RKO (cell line): Measurements from ENCODE around the gene SEPTIN2.
"Not testable (repeated sequence)": the region's sequence is repeated elsewhere in the genome, so short reads cannot be mapped to it uniquely, and the experiment has no call there.

Experiments used
- DNase-seq: peaks from one replicate; pipeline ENCODE4 v3.0.0-alpha.2; 2016; ENCODE audit warnings: low spot score

The SEPTIN2 gene

DNA sequence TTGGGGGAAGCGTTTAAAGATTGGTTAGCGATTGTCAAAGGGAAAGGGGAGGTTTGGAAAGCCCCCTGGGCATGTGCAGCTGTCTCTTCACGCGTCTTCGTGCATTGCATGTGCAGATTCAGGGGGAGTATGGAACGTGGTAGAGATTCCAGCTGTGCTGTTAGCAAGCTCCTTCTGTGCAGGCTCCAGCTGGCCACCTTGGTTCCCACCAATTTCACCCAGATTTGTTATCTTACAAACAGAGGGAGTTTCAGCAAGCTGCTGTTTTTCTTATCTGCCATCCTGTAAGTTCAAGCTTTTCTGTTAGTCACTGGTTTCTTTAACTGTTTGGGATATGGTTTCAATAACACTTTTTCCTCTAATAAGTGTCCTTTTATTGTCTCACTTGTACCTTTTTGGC lies 70.8 kb downstream of the SEPTIN2 start:
- no peak for DNase-seq

DNA sequence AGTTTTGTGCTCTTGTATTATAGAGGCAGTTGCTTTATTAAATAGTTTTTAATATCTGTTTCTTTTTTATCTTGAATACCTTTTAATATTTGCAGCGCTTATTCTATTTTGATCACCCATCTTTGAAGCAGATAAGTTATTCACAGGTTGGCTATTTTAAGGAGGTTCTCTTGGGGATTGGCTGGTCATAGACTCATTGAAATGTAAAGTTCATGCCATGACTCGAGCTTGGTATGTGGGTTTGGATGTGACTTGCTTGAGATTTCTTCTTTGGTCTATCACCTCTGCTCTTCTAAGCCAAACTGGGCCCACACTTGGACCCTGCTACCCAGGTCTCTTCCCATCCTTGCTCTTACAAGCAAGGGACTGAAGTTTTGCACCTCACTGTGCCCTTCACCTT lies 74.0 kb downstream of the SEPTIN2 start:
- DNase-seq: no peak

DNA sequence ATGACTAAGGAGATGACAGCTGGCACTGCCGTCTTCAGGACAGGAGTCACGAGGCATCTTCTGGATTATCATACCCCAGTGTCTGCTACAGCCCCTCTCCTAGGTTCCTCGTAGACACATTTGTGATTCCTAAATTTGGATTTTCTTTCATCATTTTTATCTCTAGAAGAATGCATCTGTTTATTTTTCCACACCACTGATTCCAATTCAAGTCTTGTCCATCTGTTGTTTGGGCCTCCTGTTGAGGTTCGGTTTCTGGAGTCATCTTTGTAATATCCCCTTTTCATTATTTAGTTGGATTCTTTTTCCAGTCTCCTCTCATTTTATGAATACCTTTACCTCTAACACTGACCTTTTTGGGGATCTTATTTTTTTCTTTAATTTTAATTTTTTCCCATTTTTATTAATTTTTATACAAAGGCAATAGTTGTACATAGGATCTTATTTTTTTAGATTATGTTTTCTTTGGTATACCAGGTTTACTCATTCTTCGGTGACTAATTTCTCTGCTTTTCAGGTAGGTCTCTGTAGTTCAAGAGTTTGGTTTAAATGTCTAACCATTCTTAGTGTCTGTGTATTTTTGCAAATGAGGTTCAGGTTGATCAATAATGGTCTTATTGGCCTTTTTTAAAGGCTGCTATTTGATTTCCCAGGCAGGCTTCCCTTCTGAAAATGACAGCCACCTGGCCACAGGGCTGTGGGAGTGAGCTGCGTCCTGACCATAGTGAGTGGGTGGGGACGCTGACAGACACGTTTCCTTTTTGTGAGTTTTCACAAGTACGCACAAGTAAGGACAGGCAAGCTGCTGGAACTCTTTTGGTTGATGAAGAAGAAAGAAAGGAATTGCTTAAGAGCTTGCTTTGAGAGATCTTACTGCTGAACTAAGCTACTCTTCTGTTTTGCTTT lies 74.8 kb downstream of the SEPTIN2 start:
- no peak for DNase-seq

DNA sequence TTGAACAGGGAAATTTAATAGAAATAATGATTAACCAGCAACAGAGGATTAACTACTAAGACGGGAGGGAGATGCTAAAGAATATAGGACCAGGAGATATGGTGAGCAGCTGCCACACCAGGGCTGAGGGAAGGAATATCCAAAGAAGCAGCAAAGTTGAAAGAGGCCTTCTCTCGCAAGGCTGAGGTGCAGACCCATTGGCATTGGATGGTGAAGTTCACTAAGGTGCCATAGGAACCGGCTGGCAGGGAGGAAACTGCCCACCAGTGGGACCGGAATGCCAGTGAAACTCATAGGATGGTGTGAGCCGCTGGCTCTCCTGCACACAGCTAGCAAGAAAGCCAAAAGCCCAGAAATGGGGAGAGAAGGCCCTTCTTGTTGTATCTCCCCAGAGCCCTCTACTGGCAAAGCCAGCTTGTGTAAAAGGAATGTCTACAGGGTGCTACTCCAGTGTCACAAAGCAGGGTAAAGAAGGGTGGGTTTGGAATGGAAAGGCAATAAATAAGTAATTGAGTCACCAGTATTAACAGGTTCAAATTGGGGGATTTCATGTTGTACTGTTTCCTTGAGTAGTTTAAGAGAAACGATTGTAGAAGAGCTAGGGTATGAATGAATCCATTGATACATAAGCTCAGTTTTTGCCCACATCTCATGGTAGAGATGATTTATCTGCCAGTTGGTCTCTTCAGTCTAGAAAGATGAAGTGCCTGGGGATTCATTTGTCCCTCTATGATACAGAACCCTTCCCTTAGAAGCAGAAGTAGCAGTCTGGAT lies 76.4 kb downstream of the SEPTIN2 start:
- peak; percentile 8 for DNase-seq

DNA sequence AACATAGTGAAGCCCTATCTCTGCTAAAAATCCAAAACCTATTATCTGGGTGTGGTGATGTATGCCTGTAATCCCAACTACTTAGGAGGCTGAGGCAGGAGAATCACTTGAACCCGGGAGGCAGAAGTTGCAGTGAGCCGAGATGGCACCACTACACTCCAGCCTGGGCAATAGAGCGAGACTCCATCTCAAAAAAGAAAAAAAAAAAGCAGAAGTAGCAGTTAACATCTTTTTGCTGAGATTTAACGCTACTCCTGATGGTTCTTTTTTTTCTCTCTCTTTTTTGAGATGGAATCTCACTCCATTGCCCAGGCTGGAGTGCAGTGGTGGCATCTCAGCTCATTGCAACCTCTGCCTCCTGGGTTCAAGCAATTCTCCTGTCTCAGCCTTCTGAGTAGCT lies 77.0 kb downstream of the SEPTIN2 start:
- DNase-seq: not testable (repeated sequence)

DNA sequence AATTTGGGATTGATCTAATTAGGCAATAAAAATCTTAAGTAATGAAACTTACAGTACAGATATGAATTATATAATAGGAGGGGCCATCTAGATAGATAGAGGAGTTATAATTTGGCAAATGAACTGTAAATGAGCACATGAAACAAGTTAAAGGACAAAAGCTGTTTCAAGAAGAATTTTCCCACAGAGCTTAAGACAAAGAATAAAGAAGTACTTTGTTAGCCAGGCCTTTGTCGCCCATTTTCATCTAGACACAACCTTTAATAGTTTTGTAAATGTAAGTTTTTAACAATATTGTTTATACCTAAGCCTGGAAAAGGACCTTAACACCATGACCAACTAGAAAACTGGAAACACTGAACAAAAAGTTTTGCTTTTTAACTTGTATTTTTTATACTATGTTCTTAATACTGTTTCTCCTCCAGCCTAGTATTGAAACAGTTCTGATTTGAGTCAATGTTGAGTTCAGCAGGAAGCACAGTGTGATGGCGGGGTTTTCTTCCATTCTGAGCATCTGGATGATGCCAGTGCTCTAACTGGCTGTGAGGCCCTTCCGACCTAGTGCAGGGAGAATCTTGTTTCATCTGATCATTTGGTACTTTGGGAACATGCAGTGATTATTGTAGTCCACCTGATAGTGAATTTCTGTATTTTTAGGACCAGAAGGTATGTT lies 77.9 kb downstream of the SEPTIN2 start:
- no peak for DNase-seq

DNA sequence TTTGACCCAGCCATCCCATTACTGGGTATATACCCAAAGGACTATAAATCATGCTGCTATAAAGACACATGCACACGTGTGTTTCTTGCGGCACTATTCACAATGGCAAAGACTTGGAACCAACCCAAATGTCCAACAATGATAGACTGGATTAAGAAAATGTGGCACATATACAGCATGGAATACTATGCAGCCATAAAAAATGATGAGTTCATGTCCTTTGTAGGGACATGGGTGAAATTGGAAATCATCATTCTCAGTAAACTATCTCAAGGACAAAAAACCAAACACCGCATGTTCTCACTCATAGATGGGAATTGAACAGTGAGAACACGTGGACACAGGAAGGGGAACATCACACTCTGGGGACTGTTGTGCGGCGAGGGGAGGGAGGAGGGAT lies 81.1 kb downstream of the SEPTIN2 start:
- not testable (repeated sequence) for DNase-seq

DNA sequence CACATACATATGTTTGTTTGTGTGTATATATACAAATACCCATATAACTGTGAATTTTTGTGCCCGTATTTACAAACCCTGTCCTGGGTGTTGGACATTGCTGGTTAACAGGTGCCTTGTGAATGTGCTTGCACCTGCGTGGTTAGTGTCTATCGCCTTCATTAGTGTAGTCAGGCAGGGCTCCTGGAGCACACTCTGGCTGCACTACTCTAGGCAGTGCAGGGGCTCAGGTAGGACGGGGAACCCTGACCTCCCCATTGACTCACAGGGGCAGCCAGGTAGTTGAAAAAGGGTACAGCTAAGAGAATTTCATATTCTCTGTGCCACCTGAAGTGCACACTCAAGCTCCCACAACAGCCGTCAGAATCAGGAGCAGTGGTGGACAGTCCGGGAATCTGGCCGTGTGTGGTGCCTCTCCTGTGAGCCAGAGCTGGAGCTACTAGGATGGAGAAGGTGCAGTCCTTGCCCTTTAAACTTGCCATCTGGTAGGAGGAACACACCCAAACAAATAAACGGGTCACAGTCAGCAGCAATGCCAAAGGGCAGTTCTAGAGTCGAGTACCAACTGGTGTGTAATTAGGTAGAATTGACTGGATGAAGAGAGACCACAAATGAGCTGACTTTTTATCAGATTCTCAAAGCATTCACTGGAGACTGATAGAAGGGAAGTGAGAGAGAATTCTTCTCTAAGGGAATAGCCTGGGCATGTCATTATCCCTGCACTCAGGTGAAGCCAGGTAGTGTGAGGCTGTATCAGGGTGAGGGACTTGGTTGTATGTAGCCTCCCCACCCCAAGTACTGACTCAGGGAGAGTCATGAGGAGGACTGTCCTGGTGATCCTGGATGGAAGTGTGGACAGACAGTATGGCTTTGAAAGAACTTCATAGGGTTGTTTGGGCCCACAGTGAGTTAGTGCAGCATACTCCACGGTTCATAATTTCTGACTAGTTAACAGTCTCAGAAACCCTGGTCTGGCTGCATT lies 84.5 kb downstream of the SEPTIN2 start:
- no peak for DNase-seq
